Duodenal mucosa (tissue), 2 donors: ENCODE results near the gene CDK7.

Source experiments
- H3K27ac ChIP-seq: one replicate; pipeline ENCODE4 v1.7.0; 2013; ENCODE audit warnings: low read depth, low read length
- H3K27me3 ChIP-seq, 2 donors: one replicate each; pipeline ENCODE4 v1.7.0; 2013; ENCODE audit warnings: low read length in 2 of 2, control low read depth in 1 of 2; ENCODE audit not compliant: insufficient read depth in 2 of 2, control insufficient read depth in 1 of 2
- H3K36me3 ChIP-seq, 2 donors: one replicate each; pipeline ENCODE4 v1.7.0; 2013; ENCODE audit warnings: low read length in 2 of 2, control low read depth in 1 of 2; ENCODE audit not compliant: insufficient read depth in 2 of 2, control insufficient read depth in 1 of 2
- H3K4me1 ChIP-seq, 2 donors: one replicate each; pipeline ENCODE4 v1.7.0; 2013; ENCODE audit warnings: low read length in 2 of 2, control low read depth in 1 of 2; ENCODE audit not compliant: insufficient read depth in 2 of 2, control insufficient read depth in 1 of 2
- H3K4me3 ChIP-seq, 2 donors: one replicate each; pipeline ENCODE4 v1.7.0; 2013; ENCODE audit warnings: low read length in 2 of 2, low read depth in 1 of 2
- H3K9ac ChIP-seq, 2 donors: one replicate each; pipeline ENCODE4 v1.7.0; 2013; ENCODE audit warnings: low read length in 2 of 2, low read depth in 1 of 2
- H3K9me3 ChIP-seq, 2 donors: one replicate each; pipeline ENCODE4 v1.7.0; 2013; ENCODE audit warnings: low read length in 2 of 2, control low read depth in 1 of 2; ENCODE audit not compliant: control insufficient read depth in 1 of 2

The CDK7 gene

GRCh38 chr5:69308046-69308553 is 73.4 kb downstream of the CDK7 start:
- no peaks in the 10 kb centered on the region for H3K9me3 ChIP-seq
- H3K27me3 ChIP-seq = no peaks in the 10 kb centered on the region
- no peak overlapping the region for H3K9ac ChIP-seq
- H3K36me3 ChIP-seq = peaks cover 4 to 36% of the 10 kb centered on the region in 2 donors
- H3K4me3 ChIP-seq = no peak overlapping the region
- H3K27ac ChIP-seq = no peak overlapping the region
- no peaks in the 10 kb centered on the region for H3K4me1 ChIP-seq

DNA sequence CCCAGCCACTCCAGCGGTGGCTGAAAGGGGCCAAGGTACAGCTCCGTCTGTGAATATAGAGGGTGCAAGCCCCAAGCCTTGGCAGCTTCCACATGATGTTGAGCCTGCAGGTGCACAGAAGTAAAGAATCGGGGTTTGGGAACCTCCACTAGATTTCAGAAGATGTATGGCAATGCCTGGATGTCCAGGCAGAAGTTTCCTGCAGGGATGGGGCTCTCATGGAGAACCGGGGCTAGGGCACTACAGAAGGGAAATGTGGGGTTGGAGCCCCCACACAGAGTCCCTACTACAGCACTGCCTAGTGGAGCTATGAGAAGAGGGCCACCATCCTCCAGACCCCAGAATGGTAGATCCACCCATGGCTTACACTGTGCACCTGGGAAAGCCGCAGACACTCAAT is 74.7 kb downstream of the CDK7 start:
- Histone ChIP-seq H3K4me1 (no peaks in the 10 kb centered on the region), H3K27me3 (no peaks in the 10 kb centered on the region), H3K9ac (no peak overlapping the region), H3K36me3 (peaks cover 10 to 46% of the 10 kb centered on the region in 2 donors), H3K27ac (no peak overlapping the region), H3K4me3 (no peak overlapping the region), H3K9me3 (no peaks in the 10 kb centered on the region)

- H3K36me3 ChIP-seq = peaks cover 10 to 47% of the 10 kb centered on the region in 2 donors
- no peaks in the 10 kb centered on the region for H3K27me3 ChIP-seq
- no peaks in the 10 kb centered on the region for H3K4me1 ChIP-seq
- no peaks in the 10 kb centered on the region for H3K9me3 ChIP-seq
- no peak overlapping the region for H3K27ac ChIP-seq
- no peak overlapping the region for H3K4me3 ChIP-seq
- no peak overlapping the region for H3K9ac ChIP-seq
Measured at GRCh38 chr5:69312459-69313160, 77.9 kb downstream of the CDK7 start.

- no peaks in the 10 kb centered on the region for H3K9me3 ChIP-seq
- H3K27me3 ChIP-seq = no peaks in the 10 kb centered on the region
- H3K4me3 ChIP-seq = no peak overlapping the region
- H3K36me3 ChIP-seq = peaks cover 10 to 44% of the 10 kb centered on the region in 2 donors
- no peaks in the 10 kb centered on the region for H3K4me1 ChIP-seq
- no peak overlapping the region for H3K9ac ChIP-seq
- H3K27ac ChIP-seq = no peak overlapping the region
Measured at GRCh38 chr5:69313428-69313827, 78.7 kb downstream of the CDK7 start.

GRCh38 chr5:69315972-69316371 is 81.3 kb downstream of the CDK7 start:
- Histone ChIP-seq H3K9me3 (no peaks in the 10 kb centered on the region), H3K27me3 (no peaks in the 10 kb centered on the region), H3K36me3 (peaks cover 6 to 34% of the 10 kb centered on the region in 2 donors), H3K4me1 (no peaks in the 10 kb centered on the region), H3K9ac (no peak overlapping the region), H3K4me3 (no peak overlapping the region), H3K27ac (no peak overlapping the region)

GRCh38 chr5:69317391-69317790 is 82.7 kb downstream of the CDK7 start:
- H3K4me1 ChIP-seq = no peaks in the 10 kb centered on the region
- H3K9me3 ChIP-seq = no peaks in the 10 kb centered on the region
- H3K36me3 ChIP-seq = peaks cover 6 to 24% of the 10 kb centered on the region in 2 donors
- no peak overlapping the region for H3K4me3 ChIP-seq
- no peak overlapping the region for H3K27ac ChIP-seq
- H3K27me3 ChIP-seq = no peaks in the 10 kb centered on the region
- H3K9ac ChIP-seq = no peak overlapping the region

DNA sequence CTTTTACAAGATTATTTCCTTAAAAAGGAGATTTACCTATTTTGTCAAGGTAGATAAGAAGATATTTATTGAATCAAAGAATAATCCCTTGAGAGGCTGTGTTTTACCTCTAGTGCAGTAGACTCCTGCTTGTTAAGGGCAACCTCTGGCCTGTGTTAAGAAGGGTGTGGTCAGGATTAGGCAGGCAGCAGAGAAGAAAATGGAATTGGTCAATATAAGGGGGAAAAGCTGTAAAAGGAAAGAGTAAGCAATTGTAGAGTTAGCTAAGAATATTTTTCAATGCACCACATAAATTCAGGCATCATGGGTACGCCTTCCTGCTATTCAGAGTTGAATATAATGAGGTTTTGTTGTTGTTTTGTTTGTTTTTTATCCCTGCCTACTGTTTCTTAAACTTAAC is 91.7 kb downstream of the CDK7 start:
- Histone ChIP-seq H3K4me3 (no peak overlapping the region), H3K9ac (no peak overlapping the region), H3K4me1 (peaks cover 0 to 4% of the 10 kb centered on the region in 2 donors), H3K36me3 (no peaks in the 10 kb centered on the region), H3K9me3 (no peaks in the 10 kb centered on the region), H3K27ac (no peak overlapping the region), H3K27me3 (no peaks in the 10 kb centered on the region)
